Measurements from ENCODE around the gene TEX38. TPM values are rescaled to one million over a fixed set of nuclear protein-coding genes. Genes with fewer than 3 reads are reported as not detected.
"Not testable (repeated sequence)": the region's sequence is repeated elsewhere in the genome, so short reads cannot be mapped to it uniquely, and the experiment has no call there.

TEX38 gene
- total and polyA plus RNA-seq, 10 of the 15 experiments (the other 5 are each of a cell fraction or from before 2014, with no cell fraction given): 0.07 to 0.32 (median 0.15) TPM; not detected in 7

DNA sequence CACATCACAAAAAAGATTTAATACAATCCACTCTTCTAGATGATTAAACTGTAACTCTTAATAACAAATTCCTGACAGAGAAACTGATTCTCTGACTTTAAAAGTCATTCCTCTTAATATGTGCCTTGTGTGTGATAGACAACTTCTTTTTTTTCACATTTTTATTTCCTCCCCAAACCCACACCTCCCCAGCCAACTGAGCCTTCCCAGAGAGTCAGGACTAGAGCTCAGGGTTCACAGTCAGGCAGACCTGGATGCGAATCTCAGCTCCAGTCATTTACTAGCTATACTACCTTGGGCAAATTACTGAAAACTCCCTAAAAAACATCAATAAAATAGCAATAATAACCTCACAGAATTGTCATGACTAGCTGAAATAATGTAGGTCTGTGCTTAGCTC is 17.6 kb upstream of the TEX38 start:
- no peaks in the 10 kb centered on the region for H3K79me2 ChIP-seq (ENCODE audit: control insufficient read depth, insufficient read depth, low read length)
- H3K9ac ChIP-seq (ENCODE audit: control insufficient read depth, insufficient read depth, low read length): no peak overlapping the region
- peaks cover 2 to 17% of the 10 kb centered on the region in 2 experiments for H3K36me3 ChIP-seq (ENCODE audit: control insufficient read depth in 2 of 2, insufficient read depth in 2 of 2, low read length in 1 of 2)
- ChIA-PET SMC1A (ENCODE audit: uncharacterized antibody, unreplicated experiment) (no interaction called here), CTCF (no interaction called here), RAD21 (ENCODE audit: unreplicated experiment) (no interaction called here), POLR2A (no interaction called here)
- H3K27me3 ChIP-seq (replicated peaks in 1 of 2; ENCODE audit: control insufficient read depth in 2 of 2, insufficient read depth in 2 of 2, low read length in 1 of 2): no peaks in the 10 kb centered on the region
- no peak overlapping the region for H3K27ac ChIP-seq (ENCODE audit: control insufficient read depth, insufficient read depth)
- no peak overlapping the region for H2AFZ ChIP-seq (ENCODE audit: control insufficient read depth, low read depth, low read length)
- 100% methylated on average over 1 of the region's 1 CpG for WGBS (ENCODE audit: insufficient coverage, insufficient replicate concordance, low lambda C conversion rate, missing lambda C conversion rate)
- in situ Hi-C loops (cut with MboI) (no loop called here), intact Hi-C loops (cut with micrococcal nuclease; ENCODE audit: unreplicated experiment) (no loop called here)
- ATAC-seq (no peak), DNase-seq (ENCODE audit: low read depth, low spot score) (no peak), FAIRE-seq (no peak)
- H3K4me1 ChIP-seq (ENCODE audit: control insufficient read depth, insufficient read depth, low read length): peaks cover 7% of the 10 kb centered on the region
- no TSS peak for BruUV-seq (replicated peaks)
- no peak overlapping the region for H3K4me2 ChIP-seq (ENCODE audit: control insufficient read depth, insufficient read depth)
- no peaks in the 10 kb centered on the region for H4K20me1 ChIP-seq (ENCODE audit: control insufficient read depth, insufficient read depth)
- H3K4me3 ChIP-seq: no peak overlapping the region
- H3K9me3 ChIP-seq (replicated peaks; ENCODE audit: control insufficient read depth, insufficient read depth, low read length): peaks cover 4% of the 10 kb centered on the region; the same call in 2 of the 3 replicates
- TF ChIP-seq, protein P1, sequence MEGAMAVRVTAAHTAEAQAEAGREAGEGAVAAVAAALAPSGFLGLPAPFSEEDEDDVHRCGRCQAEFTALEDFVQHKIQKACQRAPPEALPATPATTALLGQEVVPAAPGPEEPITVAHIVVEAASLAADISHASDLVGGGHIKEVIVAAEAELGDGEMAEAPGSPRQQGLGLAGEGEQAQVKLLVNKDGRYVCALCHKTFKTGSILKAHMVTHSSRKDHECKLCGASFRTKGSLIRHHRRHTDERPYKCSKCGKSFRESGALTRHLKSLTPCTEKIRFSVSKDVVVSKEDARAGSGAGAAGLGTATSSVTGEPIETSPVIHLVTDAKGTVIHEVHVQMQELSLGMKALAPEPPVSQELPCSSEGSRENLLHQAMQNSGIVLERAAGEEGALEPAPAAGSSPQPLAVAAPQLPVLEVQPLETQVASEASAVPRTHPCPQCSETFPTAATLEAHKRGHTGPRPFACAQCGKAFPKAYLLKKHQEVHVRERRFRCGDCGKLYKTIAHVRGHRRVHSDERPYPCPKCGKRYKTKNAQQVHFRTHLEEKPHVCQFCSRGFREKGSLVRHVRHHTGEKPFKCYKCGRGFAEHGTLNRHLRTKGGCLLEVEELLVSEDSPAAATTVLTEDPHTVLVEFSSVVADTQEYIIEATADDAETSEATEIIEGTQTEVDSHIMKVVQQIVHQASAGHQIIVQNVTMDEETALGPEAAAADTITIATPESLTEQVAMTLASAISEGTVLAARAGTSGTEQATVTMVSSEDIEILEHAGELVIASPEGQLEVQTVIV (IDR thresholded peaks at IDR 0.05; ENCODE audit: borderline replicate concordance, partially characterized antibody): no peak
- TF ChIP-seq CREB1 (IDR thresholded peaks at IDR 0.05; ENCODE audit: low read depth) (no peak), FOXM1 (IDR thresholded peaks at IDR 0.05; ENCODE audit: low read depth, low read length) (no peak), MEF2B (IDR thresholded peaks at IDR 0.05; ENCODE audit: partially characterized antibody, poor library complexity, severe bottlenecking) (no peak), RAD21 (IDR thresholded peaks at IDR 0.05; ENCODE audit: insufficient read depth, low read depth, low read length) (no peak), NRF1 (conservative IDR thresholded peaks at IDR 0.05; ENCODE audit: low read depth, low read length) (no peak), SMARCA5 (IDR thresholded peaks at IDR 0.05) (no peak), DPF2 (IDR thresholded peaks at IDR 0.05) (no peak), WRNIP1 (IDR thresholded peaks at IDR 0.05; ENCODE audit: borderline replicate concordance, low read depth, low read length) (no peak)
- TF ChIP-seq, protein P2, sequence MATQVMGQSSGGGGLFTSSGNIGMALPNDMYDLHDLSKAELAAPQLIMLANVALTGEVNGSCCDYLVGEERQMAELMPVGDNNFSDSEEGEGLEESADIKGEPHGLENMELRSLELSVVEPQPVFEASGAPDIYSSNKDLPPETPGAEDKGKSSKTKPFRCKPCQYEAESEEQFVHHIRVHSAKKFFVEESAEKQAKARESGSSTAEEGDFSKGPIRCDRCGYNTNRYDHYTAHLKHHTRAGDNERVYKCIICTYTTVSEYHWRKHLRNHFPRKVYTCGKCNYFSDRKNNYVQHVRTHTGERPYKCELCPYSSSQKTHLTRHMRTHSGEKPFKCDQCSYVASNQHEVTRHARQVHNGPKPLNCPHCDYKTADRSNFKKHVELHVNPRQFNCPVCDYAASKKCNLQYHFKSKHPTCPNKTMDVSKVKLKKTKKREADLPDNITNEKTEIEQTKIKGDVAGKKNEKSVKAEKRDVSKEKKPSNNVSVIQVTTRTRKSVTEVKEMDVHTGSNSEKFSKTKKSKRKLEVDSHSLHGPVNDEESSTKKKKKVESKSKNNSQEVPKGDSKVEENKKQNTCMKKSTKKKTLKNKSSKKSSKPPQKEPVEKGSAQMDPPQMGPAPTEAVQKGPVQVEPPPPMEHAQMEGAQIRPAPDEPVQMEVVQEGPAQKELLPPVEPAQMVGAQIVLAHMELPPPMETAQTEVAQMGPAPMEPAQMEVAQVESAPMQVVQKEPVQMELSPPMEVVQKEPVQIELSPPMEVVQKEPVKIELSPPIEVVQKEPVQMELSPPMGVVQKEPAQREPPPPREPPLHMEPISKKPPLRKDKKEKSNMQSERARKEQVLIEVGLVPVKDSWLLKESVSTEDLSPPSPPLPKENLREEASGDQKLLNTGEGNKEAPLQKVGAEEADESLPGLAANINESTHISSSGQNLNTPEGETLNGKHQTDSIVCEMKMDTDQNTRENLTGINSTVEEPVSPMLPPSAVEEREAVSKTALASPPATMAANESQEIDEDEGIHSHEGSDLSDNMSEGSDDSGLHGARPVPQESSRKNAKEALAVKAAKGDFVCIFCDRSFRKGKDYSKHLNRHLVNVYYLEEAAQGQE (IDR thresholded peaks at IDR 0.05; ENCODE audit: low read depth, low read length): no peak

DNA sequence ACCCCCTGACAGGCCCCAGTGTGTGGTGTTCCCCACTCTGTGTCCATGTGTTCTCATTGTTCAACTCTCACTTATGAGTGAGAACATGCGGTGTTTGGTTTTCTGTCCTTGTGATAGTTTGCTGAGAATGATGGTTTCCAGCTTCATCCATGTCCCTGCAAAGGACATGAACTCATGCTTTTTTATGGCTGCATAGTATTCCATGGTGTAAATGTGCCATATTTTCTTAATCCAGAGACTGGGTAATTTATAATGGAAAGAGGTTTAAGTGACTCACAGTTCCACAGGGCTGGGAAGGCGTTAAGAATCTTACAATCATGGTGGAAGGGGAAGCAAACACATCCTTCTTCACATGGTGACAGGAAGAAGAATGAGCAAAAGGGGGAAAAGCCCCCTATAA is 17.0 kb upstream of the TEX38 start:
- peaks cover 2 to 10% of the 10 kb centered on the region in 2 experiments for H3K36me3 ChIP-seq (ENCODE audit: control insufficient read depth in 2 of 2, insufficient read depth in 2 of 2, low read length in 1 of 2)
- CTCF ChIA-PET; in situ Hi-C loops (cut with MboI); RAD21 ChIA-PET (ENCODE audit: unreplicated experiment); H3K27ac ChIP-seq (ENCODE audit: control insufficient read depth, insufficient read depth); intact Hi-C loops (cut with micrococcal nuclease; ENCODE audit: unreplicated experiment); BruUV-seq (replicated peaks); H4K20me1 ChIP-seq (ENCODE audit: control insufficient read depth, insufficient read depth); H3K4me3 ChIP-seq; H3K27me3 ChIP-seq (replicated peaks in 1 of 2; ENCODE audit: control insufficient read depth in 2 of 2, insufficient read depth in 2 of 2, low read length in 1 of 2); FAIRE-seq; H3K9me3 ChIP-seq (replicated peaks; ENCODE audit: control insufficient read depth, insufficient read depth, low read length); ATAC-seq; POLR2A ChIA-PET; H3K4me2 ChIP-seq (ENCODE audit: control insufficient read depth, insufficient read depth); SMC1A ChIA-PET (ENCODE audit: uncharacterized antibody, unreplicated experiment); H3K4me1 ChIP-seq (ENCODE audit: control insufficient read depth, insufficient read depth, low read length); H2AFZ ChIP-seq (ENCODE audit: control insufficient read depth, low read depth, low read length); DNase-seq (ENCODE audit: low read depth, low spot score); H3K79me2 ChIP-seq (ENCODE audit: control insufficient read depth, insufficient read depth, low read length); H3K9ac ChIP-seq (ENCODE audit: control insufficient read depth, insufficient read depth, low read length): not testable (repeated sequence)
- 100% methylated on average over 2 of the region's 2 CpGs for WGBS (ENCODE audit: insufficient coverage, insufficient replicate concordance, low lambda C conversion rate, missing lambda C conversion rate)

All from GM12878 (cell line).